BJ (cell line): ENCODE data around the gene CACNA2D3. TPM values are rescaled to one million over a fixed set of nuclear protein-coding genes. Genes with fewer than 3 reads are reported as not detected.

Source experiments
- CTCF ChIA-PET: fragments of 350-600 bp; formaldehyde crosslinking; extraction: SDS; loops from one replicate; lab custom pipeline; 2021; ENCODE audit warnings: antibody characterized with exemption, inconsistent platforms; lab: Yijun Ruan, JAX
- POLR2A ChIA-PET: fragments of 300-600 bp; sonication (Branson Sonifier 250); formaldehyde crosslinking; extraction: SDS; loops from one replicate; lab custom pipeline; 2021; ENCODE audit warnings: antibody characterized with exemption; lab: Charles Lee
- DNase-seq: peaks from one replicate; pipeline ENCODE4 v3.0.0-alpha.2; 2011; ENCODE audit warnings: low read depth
- H3K27me3 ChIP-seq: 2 replicates; pipeline ENCODE4 v1.6.0; 2011; ENCODE audit warnings: low read length; ENCODE audit not compliant: control insufficient read depth, insufficient read depth
- H3K36me3 ChIP-seq: 2 replicates; pipeline ENCODE4 v1.5.1; 2011; ENCODE audit warnings: low read length; ENCODE audit not compliant: control insufficient read depth, insufficient read depth
- H3K4me3 ChIP-seq: 2 replicates; pipeline ENCODE4 v1.5.1; 2011; ENCODE audit warnings: low read depth, mild to moderate bottlenecking, control low read depth, low read length
- polyA plus RNA-seq: library from polyadenylated mRNA; depleted of rRNA; stranded (reverse); fragments of >200 nt; gene quantifications from 2 replicates; pipeline ENCODE4 v1.2.3, GENCODE V29; 2011
- TF ChIP-seq, protein P1 (sequence below): IDR thresholded peaks from 2 replicates; pipeline ENCODE4 v1.5.1; 2011; ENCODE audit warnings: low read depth, mild to moderate bottlenecking, control low read depth, inconsistent platforms, low read length, moderate library complexity; ENCODE audit not compliant: insufficient read depth

The CACNA2D3 gene
- polyA plus RNA-seq, 1 experiment: 0.56 TPM

DNA sequence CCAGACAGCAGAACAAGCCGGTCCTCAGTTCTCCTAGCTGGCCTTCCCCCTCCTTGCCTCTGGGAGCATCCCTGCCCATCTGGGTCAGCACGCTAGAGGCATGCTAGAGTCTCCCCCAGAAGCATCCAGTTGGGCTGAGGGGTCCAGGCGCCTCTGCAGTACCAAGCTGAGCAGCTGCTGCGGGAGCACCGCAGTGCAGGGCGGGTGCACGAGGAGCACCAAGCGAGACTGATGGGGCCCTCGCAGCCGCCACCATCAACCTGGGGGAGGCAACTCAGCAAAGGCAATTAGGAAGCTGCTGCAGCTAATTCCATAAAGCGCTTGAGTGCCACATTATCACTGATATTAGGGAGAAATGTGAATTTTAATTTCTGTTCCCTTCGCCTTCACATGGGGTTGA is 12.4 kb downstream of the CACNA2D3 start:
- CTCF ChIA-PET: interaction anchor here (1.4 kb wide), 1 partner anchor 12 kb away, joined by 4 read pairs; no protein-coding TSS in a partner anchor
- DNase-seq: no peak
- POLR2A ChIA-PET: no interaction called here
- Histone ChIP-seq H3K4me3 (no peak overlapping the region), H3K36me3 (no peaks in the 10 kb centered on the region), H3K27me3 (no peaks in the 10 kb centered on the region)
- TF ChIP-seq, protein P1, sequence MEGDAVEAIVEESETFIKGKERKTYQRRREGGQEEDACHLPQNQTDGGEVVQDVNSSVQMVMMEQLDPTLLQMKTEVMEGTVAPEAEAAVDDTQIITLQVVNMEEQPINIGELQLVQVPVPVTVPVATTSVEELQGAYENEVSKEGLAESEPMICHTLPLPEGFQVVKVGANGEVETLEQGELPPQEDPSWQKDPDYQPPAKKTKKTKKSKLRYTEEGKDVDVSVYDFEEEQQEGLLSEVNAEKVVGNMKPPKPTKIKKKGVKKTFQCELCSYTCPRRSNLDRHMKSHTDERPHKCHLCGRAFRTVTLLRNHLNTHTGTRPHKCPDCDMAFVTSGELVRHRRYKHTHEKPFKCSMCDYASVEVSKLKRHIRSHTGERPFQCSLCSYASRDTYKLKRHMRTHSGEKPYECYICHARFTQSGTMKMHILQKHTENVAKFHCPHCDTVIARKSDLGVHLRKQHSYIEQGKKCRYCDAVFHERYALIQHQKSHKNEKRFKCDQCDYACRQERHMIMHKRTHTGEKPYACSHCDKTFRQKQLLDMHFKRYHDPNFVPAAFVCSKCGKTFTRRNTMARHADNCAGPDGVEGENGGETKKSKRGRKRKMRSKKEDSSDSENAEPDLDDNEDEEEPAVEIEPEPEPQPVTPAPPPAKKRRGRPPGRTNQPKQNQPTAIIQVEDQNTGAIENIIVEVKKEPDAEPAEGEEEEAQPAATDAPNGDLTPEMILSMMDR: no peak

GRCh38 chr3:54137311-54137710 is 15.0 kb downstream of the CACNA2D3 start:
- H3K27me3 ChIP-seq: no peaks in the 10 kb centered on the region
- no peaks in the 10 kb centered on the region for H3K36me3 ChIP-seq
- no peak for DNase-seq
- TF ChIP-seq, protein P1: no peak
- no peak overlapping the region for H3K4me3 ChIP-seq
- CTCF ChIA-PET: no interaction called here
- POLR2A ChIA-PET: interaction anchor here (0.6 kb wide), 1 partner anchor 10 kb away, joined by 4 read pairs; no protein-coding TSS in a partner anchor

GRCh38 chr3:54138937-54139547 is 16.7 kb downstream of the CACNA2D3 start:
- DNase-seq: no peak
- no peaks in the 10 kb centered on the region for H3K36me3 ChIP-seq
- POLR2A ChIA-PET: no interaction called here
- no peaks in the 10 kb centered on the region for H3K27me3 ChIP-seq
- H3K4me3 ChIP-seq: no peak overlapping the region
- CTCF ChIA-PET: no interaction called here
- TF ChIP-seq, protein P1: no peak

DNA sequence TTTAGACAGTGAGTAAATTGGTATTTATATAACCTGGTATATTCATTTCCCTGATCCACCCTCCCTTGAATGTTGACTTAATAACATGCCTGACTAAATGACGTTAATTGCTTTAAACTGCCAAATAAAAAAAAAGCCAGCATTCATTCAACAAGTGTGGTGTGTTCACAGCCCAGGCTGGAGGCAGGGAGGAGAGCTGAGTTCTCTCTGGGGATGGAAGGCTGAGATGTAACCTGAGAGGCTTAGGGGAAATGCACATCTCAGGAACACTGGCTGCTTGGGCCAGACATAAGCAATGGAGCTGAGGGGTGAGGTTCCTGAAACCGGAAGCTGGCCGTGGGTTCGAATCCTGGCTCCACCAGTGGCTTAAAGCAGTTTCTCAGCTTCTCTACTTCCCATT is 17.3 kb downstream of the CACNA2D3 start:
- no peak overlapping the region for H3K4me3 ChIP-seq
- CTCF ChIA-PET: interaction anchor here (0.6 kb wide), 1 partner anchor 841 kb away, joined by 4 read pairs; no protein-coding TSS in a partner anchor

DNA sequence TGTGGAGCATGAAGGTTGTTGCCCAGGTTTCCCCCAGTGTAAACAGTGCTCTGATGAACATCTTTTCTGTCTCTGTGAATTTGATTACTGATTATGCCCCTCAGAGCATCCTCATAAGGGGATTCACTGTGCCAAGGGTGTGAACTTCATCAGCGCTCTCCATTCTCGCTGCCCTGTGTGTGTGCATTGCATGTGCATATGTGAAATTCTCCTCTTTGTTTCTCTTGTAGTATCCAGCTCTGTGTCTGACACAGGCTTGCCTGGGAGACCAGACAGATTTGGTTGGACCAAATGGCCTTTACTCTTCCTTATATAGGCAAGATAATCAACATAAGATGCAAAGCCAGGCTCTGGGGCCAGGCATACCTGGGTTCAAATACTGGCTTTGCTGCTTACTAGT is 21.9 kb downstream of the CACNA2D3 start:
- Histone ChIP-seq H3K36me3 (no peaks in the 10 kb centered on the region), H3K27me3 (no peaks in the 10 kb centered on the region), H3K4me3 (no peak overlapping the region)
- DNase-seq: no peak
- ChIA-PET POLR2A (no interaction called here), CTCF (interaction anchor here (0.8 kb wide), 1 partner anchor 8 kb away, joined by 3 read pairs; no protein-coding TSS in a partner anchor)
- TF ChIP-seq, protein P1: no peak

More for the DNA sequence above, 17.3 kb downstream of the CACNA2D3 start:
- no peaks in the 10 kb centered on the region for H3K27me3 ChIP-seq
- TF ChIP-seq, protein P1: no peak
- no peaks in the 10 kb centered on the region for H3K36me3 ChIP-seq
- no peak for DNase-seq
- POLR2A ChIA-PET: no interaction called here
